Activated naive CD4-positive, alpha-beta T cell treated with anti-CD3 and anti-CD28 coated beads, Interleukin-2, amount 10 ng/mL, durations not matched to agents 7 days and 5 days (primary cell): ENCODE measurements around the gene DR1.

Source experiments
- CTCF ChIA-PET: fragments of 350-600 bp; sonication (Branson Sonifier 250); formaldehyde crosslinking; loops from one replicate; lab custom pipeline; 2021; ENCODE audit warnings: antibody characterized with exemption; lab: Charles Lee
- DNase-seq: peaks from one replicate; pipeline ENCODE4 v3.0.0-alpha.2; 2020
- H3K27ac Mint-ChIP-seq: one replicate; pipeline ENCODE4 v1.8.0; 2021; ENCODE audit warnings: mild to moderate bottlenecking, moderate library complexity, mixed read lengths
- H3K27me3 Mint-ChIP-seq: one replicate; pipeline ENCODE4 v1.8.0; 2021; ENCODE audit warnings: mild to moderate bottlenecking, mixed read lengths
- H3K36me3 Mint-ChIP-seq: one replicate; pipeline ENCODE4 v1.8.0; 2021; ENCODE audit warnings: mixed read lengths
- H3K4me1 Mint-ChIP-seq: one replicate; pipeline ENCODE4 v1.8.0; 2021; ENCODE audit warnings: mixed read lengths
- H3K4me3 Mint-ChIP-seq: one replicate; pipeline ENCODE4 v1.8.0; 2021; ENCODE audit warnings: mild to moderate bottlenecking, moderate library complexity, mixed read lengths
- H3K9me3 Mint-ChIP-seq: one replicate; pipeline ENCODE4 v1.8.0; 2021; ENCODE audit warnings: mixed read lengths

The DR1 gene

GRCh38 chr1:93328809-93329760 lies 16.6 kb upstream of the DR1 start:
- no peak for DNase-seq
- H3K27me3 Mint-ChIP-seq: no peaks in the 10 kb centered on the region
- no peak overlapping the region for H3K27ac Mint-ChIP-seq
- H3K9me3 Mint-ChIP-seq: no peaks in the 10 kb centered on the region
- H3K4me1 Mint-ChIP-seq: no peaks in the 10 kb centered on the region
- CTCF ChIA-PET: interaction anchor here (0.9 kb wide), 1 partner anchor 515 kb away, joined by 3 read pairs; no protein-coding TSS in a partner anchor
- H3K36me3 Mint-ChIP-seq: peaks cover 2% of the 10 kb centered on the region
- no peak overlapping the region for H3K4me3 Mint-ChIP-seq

DNA sequence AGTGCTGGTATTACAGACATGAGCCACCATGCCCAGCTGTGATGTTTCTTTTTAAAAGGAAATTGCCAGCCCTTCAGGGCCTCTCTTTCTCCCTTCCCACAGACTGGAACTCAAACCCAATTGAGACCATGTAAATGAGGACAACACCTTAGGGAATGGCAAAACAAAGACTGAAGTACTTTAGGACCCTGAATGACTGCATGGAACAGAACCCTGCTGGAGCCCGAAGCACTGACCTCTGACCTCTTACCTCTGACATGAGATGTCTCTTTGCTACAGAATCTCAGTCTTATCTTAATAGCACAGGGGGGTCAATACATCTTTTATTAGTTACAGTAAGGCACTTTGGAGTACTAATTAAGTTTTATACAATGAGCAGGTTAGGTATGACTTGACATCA lies 15.5 kb upstream of the DR1 start:
- Mint-ChIP-seq H3K27me3 (no peaks in the 10 kb centered on the region), H3K27ac (no peak overlapping the region), H3K36me3 (peaks cover 2% of the 10 kb centered on the region), H3K4me1 (no peaks in the 10 kb centered on the region), H3K9me3 (no peaks in the 10 kb centered on the region), H3K4me3 (no peak overlapping the region)
- DNase-seq: no peak
- CTCF ChIA-PET: no interaction called here

DNA sequence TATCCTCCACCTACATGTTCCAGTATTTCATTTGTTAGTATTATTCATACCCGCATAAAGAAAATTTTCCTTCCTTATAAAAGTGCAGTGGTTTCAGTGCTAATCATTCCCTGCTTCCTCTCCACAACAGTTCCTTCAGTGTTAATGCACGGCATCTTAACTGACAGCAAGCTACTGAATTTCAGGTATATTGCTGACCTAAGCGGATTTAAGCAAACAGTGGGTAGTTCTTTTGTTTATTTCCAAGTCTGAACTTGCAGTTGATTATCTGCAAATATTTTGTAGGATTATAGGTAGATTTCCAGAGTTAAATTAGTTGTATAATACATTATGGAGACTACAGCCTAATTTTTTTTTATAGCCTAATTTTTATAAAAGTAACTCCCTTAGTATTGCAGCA lies 15.1 kb upstream of the DR1 start:
- Mint-ChIP-seq H3K4me3 (no peak overlapping the region), H3K27ac (no peak overlapping the region), H3K27me3 (no peaks in the 10 kb centered on the region), H3K4me1 (no peaks in the 10 kb centered on the region), H3K9me3 (no peaks in the 10 kb centered on the region), H3K36me3 (peaks cover 2% of the 10 kb centered on the region)
- CTCF ChIA-PET: no interaction called here
- no peak for DNase-seq

- H3K36me3 Mint-ChIP-seq: peaks cover 2% of the 10 kb centered on the region
- no peak overlapping the region for H3K27ac Mint-ChIP-seq
- peaks cover 3% of the 10 kb centered on the region for H3K4me1 Mint-ChIP-seq
- no peak for DNase-seq
- CTCF ChIA-PET: no interaction called here
- no peaks in the 10 kb centered on the region for H3K27me3 Mint-ChIP-seq
- no peaks in the 10 kb centered on the region for H3K9me3 Mint-ChIP-seq
- no peak overlapping the region for H3K4me3 Mint-ChIP-seq
Measured at GRCh38 chr1:93331412-93331811, 14.3 kb upstream of the DR1 start.

GRCh38 chr1:93332368-93332767 lies 13.3 kb upstream of the DR1 start:
- peaks cover 9% of the 10 kb centered on the region for H3K4me1 Mint-ChIP-seq
- H3K27me3 Mint-ChIP-seq: no peaks in the 10 kb centered on the region
- DNase-seq: no peak
- peaks cover 8% of the 10 kb centered on the region for H3K36me3 Mint-ChIP-seq
- H3K27ac Mint-ChIP-seq: no peak overlapping the region
- CTCF ChIA-PET: no interaction called here
- no peak overlapping the region for H3K4me3 Mint-ChIP-seq
- H3K9me3 Mint-ChIP-seq: no peaks in the 10 kb centered on the region

- H3K27ac Mint-ChIP-seq: no peak overlapping the region
- DNase-seq: no peak
- H3K9me3 Mint-ChIP-seq: no peaks in the 10 kb centered on the region
- CTCF ChIA-PET: no interaction called here
- H3K4me1 Mint-ChIP-seq: peaks cover 9% of the 10 kb centered on the region
- no peaks in the 10 kb centered on the region for H3K27me3 Mint-ChIP-seq
- H3K36me3 Mint-ChIP-seq: peaks cover 21% of the 10 kb centered on the region
- no peak overlapping the region for H3K4me3 Mint-ChIP-seq
Measured at GRCh38 chr1:93338387-93339146, 7.1 kb upstream of the DR1 start.

- Mint-ChIP-seq H3K27ac (no peak overlapping the region), H3K4me3 (no peak overlapping the region), H3K4me1 (peaks cover 10% of the 10 kb centered on the region), H3K9me3 (no peaks in the 10 kb centered on the region), H3K27me3 (no peaks in the 10 kb centered on the region), H3K36me3 (peaks cover 21% of the 10 kb centered on the region)
- CTCF ChIA-PET: no interaction called here
- no peak for DNase-seq
Measured at GRCh38 chr1:93339171-93339697, 6.5 kb upstream of the DR1 start.

- no peaks in the 10 kb centered on the region for H3K27me3 Mint-ChIP-seq
- no peak for DNase-seq
- H3K27ac Mint-ChIP-seq: no peak overlapping the region
- H3K4me3 Mint-ChIP-seq: no peak overlapping the region
- H3K4me1 Mint-ChIP-seq: peaks cover 15% of the 10 kb centered on the region
- CTCF ChIA-PET: interaction anchor here (1.8 kb wide), 1 partner anchor 36 kb away, joined by 4 read pairs; no protein-coding TSS in a partner anchor
- H3K9me3 Mint-ChIP-seq: no peaks in the 10 kb centered on the region
- peaks cover 21% of the 10 kb centered on the region for H3K36me3 Mint-ChIP-seq
Measured at GRCh38 chr1:93340090-93340489, 5.6 kb upstream of the DR1 start.

- no peaks in the 10 kb centered on the region for H3K27me3 Mint-ChIP-seq
- no peaks in the 10 kb centered on the region for H3K9me3 Mint-ChIP-seq
- H3K4me1 Mint-ChIP-seq: peaks cover 10% of the 10 kb centered on the region
- H3K36me3 Mint-ChIP-seq: peaks cover 24% of the 10 kb centered on the region
- H3K27ac Mint-ChIP-seq: no peak overlapping the region
- DNase-seq: no peak
- CTCF ChIA-PET: interaction anchor here (2.2 kb wide), 1 partner anchor 40 kb away, joined by 16 read pairs; no protein-coding TSS in a partner anchor
- no peak overlapping the region for H3K4me3 Mint-ChIP-seq
Measured at GRCh38 chr1:93344484-93344883, 1.2 kb upstream of the DR1 start.

GRCh38 chr1:93344886-93345632 lies 648 bp upstream of the DR1 start:
- no peak for DNase-seq
- Mint-ChIP-seq H3K4me1 (peaks cover 15% of the 10 kb centered on the region), H3K36me3 (peaks cover 29% of the 10 kb centered on the region), H3K27ac (peak overlapping the region; percentile 99), H3K9me3 (no peaks in the 10 kb centered on the region), H3K27me3 (no peaks in the 10 kb centered on the region), H3K4me3 (peak overlapping the region; percentile 94)
- CTCF ChIA-PET: interaction anchor here (0.6 to 2.2 kb wide), 4 partner anchors 41 to 334 kb away, joined by 3 to 16 read pairs (median 4); no protein-coding TSS in a partner anchor

GRCh38 chr1:93346421-93346993 lies 800 bp downstream of the DR1 start:
- Mint-ChIP-seq H3K36me3 (peaks cover 35% of the 10 kb centered on the region), H3K4me1 (peaks cover 24% of the 10 kb centered on the region), H3K9me3 (no peaks in the 10 kb centered on the region), H3K27me3 (no peaks in the 10 kb centered on the region), H3K27ac (peak overlapping the region; percentile 99), H3K4me3 (peak overlapping the region; percentile 94)
- peak; percentile 51 for DNase-seq
- CTCF ChIA-PET: interaction anchor here (0.8 to 2.2 kb wide), 2 partner anchors 10 to 42 kb away, joined by 4 to 16 read pairs; no protein-coding TSS in a partner anchor

DNA sequence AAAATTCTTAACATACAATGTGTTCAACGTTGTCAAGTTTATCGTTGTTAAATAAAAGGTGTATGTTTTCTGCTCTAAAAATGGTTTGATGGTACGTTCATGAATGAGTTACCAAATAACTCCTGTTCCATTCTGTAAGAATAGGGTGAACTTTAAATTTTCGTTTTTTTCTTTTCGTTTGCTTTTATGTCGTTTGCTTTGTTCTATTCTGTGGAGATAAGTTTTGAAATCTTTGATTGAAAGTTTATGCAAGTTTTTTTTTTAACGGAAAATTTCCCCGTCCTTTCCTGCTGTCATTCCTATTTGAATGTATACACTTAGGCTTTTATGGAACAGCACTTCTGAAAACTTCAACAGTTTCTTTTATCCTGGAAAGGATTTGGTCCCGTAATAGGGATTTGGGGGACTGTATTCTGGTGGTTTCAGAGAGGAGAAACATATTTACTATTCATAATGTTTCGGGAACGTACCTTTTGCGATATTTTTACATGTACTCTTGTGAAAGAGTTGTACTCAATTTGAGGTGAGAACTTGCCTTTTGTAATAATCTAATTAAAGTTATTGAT lies 1.7 kb downstream of the DR1 start:
- Mint-ChIP-seq H3K27ac (peak overlapping the region; percentile 99), H3K27me3 (no peaks in the 10 kb centered on the region), H3K4me3 (peak overlapping the region; percentile 94), H3K4me1 (peaks cover 29% of the 10 kb centered on the region), H3K36me3 (peaks cover 38% of the 10 kb centered on the region), H3K9me3 (no peaks in the 10 kb centered on the region)
- CTCF ChIA-PET: no interaction called here
- DNase-seq: no peak

DNA sequence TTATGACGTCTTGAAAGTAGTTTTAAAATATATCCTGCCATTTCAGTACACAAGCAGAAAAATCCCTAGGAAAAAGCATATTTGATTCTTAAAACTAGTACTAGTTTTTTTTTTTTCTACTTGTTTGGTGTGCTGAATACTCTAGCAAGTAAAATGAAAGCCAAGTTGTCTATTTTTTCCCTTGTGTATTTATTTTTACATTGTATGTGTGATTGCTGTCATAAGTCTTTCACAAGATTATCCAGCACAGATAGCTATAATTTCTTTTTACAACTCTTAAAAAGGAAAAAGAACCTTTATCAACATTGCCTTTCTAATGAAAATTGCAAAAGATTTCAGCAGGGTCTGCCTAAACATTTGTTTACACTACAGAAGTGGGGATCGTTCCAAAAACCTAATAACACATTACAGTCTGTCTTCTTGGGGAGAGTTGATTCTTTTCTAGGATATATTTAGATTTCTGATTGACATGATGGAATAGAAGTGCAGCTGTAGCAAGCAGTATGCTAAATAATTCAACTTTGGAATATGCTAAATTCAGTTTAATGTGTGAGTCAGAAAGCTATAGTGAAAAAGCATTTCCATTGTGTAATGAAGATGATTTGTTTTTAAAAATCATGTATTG lies 2.5 kb downstream of the DR1 start:
- CTCF ChIA-PET: interaction anchor here (0.6 kb wide), 1 partner anchor 12 kb away, joined by 3 read pairs; no protein-coding TSS in a partner anchor
- no peaks in the 10 kb centered on the region for H3K27me3 Mint-ChIP-seq
- H3K4me1 Mint-ChIP-seq: peaks cover 36% of the 10 kb centered on the region
- peak overlapping the region; percentile 37 for H3K27ac Mint-ChIP-seq
- H3K4me3 Mint-ChIP-seq: peak overlapping the region; percentile 94
- peaks cover 41% of the 10 kb centered on the region for H3K36me3 Mint-ChIP-seq
- no peaks in the 10 kb centered on the region for H3K9me3 Mint-ChIP-seq
- DNase-seq: no peak
